GM18526 (cell line): ENCODE results near the gene SGPP1.

Experiments used
- POLR2A ChIP-seq: IDR thresholded peaks from 3 replicates; pipeline ENCODE4 v1.6.1; 2011; ENCODE audit not compliant: insufficient read length; ENCODE audit errors: extremely low read depth

SGPP1 gene

DNA sequence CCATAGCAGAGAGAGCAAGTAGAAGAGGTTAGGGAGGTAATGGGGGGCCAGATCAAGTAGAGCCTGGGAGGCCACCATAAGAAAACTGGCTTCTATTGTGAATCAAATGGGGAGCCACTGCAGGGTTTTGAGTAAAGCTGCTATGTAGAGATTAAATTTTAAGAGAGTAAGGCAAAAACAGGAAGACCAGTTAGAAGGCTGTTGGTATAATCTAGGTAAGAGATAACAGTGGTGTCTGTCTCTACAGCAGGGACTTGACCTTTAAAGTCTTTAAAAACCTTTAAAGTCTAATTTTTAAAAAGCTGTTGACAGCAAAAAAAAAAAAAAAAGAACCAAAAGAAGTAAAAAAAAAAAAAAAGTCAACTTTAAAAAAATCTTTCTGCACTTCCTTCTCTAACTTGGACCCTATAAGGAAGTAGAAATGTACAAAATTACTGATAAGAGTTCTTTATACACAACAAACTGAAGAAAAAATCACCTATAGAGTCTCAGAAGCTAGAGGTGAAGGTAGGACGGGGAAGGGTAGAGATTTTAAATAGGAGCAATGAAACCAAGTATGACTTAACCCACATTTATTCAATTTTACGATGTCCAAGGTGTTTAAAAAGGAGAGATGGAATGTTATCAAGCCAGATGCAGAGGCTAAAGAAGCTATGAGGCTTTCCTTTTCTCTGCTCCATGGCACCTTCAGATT is 26.1 kb downstream of the SGPP1 start:
- TF ChIP-seq POLR2A = no peak

DNA sequence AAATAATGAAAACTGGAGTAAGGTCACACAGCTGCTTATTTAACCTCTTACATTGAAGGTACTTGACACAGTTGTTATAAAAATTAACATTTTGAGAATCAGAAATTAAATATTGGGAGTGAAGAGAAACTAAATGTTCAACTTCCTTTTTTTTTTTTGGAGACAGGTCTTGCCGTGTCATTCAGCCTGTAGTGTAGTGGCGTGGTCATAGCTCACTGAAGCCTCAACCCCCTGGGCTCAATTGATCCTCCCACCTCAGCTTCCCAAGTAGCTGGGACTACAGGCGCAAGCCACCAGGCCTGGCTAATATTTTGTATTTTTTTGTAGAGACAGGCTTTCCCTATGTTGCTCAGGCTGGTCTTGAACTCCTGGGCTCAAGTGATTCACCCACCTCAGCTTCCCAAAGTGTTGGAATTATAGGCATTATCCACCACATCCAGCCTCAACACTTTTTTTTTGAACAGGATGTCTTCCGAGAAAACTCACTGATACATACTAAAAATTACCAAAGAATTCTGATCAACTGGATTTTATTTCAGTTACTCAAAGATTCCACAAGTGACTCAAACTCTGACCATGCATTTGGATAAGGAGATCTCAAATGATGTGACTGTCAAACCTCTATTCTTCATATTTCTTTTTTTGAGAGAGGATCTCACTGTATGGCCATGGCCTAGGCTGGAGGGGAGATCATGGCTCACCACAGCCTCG is 35.4 kb downstream of the SGPP1 start:
- TF ChIP-seq POLR2A = no peak

DNA sequence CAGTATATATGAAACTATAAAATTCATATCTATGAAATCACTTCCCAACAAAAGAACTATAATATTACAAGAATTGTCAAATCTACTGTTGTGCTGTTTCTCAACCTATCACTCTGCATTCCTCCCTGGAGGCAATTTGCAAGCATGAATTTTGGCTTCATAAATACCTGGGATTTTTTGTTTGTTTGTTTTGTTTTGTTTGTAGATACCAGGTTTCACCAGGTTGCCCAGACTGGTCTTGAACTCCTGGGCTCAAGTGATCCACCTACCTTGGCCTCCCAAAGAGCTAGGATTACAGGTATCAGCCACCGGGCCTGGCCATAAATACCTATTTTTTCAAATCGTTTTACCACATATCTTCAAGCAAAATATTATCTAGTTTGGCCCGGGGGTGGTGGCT is 38.7 kb downstream of the SGPP1 start:
- no peak for TF ChIP-seq POLR2A

DNA sequence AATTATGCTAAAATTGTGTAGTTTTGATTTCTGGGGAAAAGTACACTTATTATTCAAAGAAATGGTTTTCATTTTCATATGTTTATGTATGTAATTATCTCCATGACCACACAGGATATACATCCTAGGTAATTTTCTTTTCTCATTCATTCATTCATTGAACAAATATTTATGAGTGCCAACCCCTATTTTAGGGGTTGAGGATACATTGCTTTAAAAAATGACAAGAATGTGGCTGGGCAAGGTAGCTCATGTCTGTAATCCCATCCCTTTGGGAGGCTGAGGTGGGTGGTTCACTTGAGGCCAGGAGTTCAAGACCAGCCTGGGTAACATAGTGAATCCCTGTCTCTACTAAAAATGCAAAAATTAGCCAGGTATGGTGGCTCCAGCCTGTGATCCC is 40.9 kb downstream of the SGPP1 start:
- no peak for TF ChIP-seq POLR2A

DNA sequence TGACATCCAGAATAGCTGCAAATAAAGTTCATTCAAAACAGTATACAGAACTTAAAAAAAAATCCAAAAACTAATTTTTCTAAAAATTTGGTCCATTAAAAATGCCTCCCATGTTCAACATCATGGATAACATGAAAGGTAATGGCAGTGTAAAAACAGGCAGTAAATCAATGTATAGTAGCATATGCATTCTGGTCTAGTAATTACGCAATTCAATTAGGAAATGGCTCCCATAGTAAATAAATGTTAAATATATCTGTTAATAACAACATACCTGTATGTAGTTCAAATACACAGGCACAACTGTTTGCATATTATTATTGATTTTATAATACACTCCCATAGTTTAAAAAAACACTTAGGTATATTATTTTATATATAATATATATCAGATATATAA is 42.5 kb downstream of the SGPP1 start:
- TF ChIP-seq POLR2A = no peak

DNA sequence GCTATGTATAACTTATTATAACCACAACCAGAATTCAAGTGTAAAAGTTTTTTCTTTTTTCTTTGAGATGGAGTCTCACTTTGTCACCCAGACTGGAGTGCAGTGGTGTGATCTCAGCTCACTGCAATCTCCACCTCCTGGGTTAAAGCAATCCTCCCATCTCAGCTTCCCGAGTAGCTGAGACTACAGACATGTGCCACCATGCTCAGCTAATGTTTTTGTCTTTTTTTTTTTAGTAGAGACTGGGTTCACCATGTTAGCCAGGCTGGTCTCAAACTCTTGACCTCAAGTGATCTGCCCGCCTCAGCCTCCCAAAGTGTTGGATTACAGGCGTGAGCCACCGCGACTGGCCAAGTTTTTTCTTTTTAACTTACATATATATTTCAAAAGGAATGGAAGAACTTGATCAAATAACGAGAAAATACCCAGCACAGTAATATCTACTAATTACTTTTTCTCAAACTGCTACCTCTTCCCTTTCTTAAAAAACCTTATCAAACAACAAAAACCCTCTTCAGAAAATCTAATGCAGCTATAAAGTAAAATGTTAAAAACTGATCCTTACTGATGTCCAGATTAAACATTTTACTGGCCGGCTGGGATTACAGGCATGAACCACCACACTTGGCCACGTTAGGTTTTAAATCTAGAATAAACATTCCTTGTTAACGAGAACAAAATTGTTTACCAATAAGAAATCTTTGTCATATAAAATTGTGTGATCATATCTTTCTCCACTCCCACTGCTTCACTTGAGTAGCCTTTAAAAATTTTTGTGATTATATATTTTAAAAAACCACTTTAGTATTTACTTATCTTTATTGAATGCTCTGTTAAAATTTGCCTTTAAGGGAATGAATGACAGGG is 44.9 kb downstream of the SGPP1 start:
- no peak for TF ChIP-seq POLR2A

DNA sequence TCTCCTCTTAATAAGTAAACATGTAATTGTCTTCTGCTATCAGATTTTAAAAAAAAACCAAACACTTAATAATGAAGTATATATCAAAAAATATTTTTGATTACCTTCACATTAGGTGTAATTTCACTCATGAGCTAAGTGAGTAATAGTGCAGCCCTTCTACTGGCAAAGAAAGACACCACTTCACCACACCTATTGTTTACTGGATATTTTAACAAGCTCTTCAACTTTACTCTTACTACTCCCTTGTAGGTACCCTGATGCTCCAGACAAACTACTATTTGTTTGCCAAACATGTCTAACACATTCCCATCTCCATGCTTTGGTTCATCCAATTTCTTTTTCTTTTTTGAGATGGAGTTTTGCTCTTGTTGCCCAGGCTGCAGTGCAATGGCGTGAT is 49.3 kb downstream of the SGPP1 start:
- TF ChIP-seq POLR2A = no peak

DNA sequence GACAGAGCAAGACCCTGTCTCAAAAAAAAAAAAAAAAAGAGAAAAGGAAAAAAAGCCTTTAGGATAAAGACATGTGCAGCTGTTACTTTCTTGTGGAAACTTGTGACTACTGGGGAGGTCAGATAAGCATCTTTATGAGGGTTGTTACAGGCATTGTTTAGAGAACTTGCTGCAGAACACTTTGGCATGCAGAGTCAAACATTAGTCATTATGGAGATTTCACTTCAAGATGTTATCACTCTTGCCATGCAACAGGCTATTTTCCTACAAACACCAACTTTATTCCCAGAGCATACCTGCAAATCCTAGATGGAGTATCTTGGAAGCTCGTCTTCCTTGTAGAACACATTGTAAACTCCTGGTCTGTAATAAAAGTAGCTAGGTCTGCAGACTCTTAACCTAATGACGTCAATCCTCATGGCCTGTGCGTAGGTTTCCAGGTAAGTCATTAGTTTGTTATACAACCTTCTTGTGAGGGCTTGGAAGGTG is 49.9 kb downstream of the SGPP1 start:
- TF ChIP-seq POLR2A = no peak

DNA sequence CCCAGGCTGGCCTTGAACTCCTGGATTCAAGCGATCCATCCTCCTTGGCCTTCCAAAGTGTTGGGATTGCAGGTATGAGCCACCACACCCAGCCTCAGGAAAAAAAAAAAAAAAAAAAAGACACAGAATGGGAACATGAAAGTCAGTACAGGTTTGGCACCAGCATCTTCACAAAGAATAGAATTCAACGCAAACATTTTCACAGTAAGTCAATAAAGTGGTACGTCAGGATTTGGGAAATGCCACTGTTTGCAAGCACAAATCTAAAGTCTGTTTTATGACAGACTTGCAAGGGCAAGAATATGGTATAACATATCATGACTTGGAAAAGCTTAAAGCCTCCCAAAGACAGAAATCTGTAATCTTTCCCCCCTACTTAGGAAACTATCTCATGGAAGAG is 51.2 kb downstream of the SGPP1 start:
- TF ChIP-seq POLR2A = no peak

DNA sequence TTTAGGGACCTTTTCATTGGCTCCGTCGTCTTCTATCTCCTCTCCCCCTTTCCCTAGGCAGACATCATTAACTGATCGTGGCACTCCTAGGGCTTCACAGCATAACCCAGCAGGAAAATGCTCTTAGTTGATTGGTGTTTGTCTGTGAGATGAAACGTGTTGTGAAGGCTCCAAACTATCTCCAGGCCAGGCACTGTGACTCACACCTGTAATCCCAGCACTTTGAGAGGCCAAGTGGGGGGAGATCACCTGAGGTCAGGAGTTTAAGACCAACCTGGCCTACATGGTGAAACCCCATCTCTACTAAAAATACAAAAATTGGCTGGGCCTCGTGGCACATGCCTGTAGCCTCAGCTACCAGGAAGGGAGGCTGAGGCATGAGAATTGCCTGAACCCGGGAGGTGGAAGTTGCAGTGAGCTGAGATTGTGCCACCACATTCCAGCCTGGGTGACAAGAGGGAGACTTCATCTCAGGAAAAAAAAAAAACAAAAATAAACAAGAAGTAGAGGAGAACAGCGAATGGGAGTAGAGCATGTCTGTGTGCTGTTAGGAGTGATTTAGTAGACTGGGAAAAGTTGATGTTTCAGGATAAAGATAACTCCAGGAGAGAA is 53.9 kb downstream of the SGPP1 start:
- no peak for TF ChIP-seq POLR2A

DNA sequence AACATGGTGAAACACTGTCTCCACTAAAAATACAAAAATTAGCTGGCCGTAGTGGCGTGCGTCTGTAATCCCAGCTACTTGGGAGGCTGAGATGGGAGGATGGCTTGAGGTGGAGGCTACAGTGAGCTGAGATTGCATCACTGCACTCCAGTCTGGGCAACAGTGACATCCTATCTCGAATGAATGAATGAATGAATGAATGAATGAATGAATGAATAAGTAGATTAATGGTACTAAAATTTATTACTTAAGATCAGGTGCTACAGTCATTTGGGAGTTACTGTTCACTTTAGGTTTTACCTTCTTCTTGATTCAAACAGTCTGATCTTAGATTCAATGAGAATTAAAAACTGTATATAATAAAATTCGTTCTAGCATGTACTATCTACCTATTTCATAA is 54.6 kb downstream of the SGPP1 start:
- TF ChIP-seq POLR2A = no peak

DNA sequence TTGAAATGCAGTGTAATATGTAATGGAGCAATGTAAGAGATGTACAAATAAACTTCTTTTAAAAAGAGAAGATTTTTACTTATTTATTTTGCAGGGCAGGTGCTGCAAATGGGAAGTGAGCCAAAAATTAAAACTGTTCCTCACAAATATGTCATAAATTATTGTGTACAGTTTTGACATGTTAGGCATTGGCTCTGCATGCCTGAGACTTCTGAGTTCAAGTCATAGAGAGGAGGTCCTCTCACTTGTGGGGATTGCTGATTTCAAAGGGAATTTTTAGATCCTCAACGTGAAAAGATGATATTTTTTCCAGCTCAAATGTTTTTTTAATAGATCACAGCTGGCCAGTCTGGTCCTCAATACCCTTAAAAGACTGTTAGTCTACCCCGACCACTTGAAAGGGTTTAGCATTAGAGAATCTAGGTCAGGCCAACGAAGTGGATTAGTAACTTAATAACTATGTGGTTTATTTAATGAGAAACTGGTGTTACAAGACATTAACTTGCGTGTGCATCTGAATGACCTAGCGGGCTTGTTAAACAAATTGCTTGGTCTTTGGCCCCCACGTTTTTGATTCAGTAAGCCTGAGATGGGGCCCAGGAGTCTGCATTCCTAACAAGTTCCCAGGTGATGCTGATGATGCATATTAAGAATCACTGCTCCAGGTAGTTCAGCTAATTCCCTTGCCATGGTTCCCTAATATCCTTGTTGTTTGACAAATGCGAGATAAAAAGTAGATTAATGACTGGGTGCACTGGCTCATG is 55.3 kb downstream of the SGPP1 start:
- no peak for TF ChIP-seq POLR2A

DNA sequence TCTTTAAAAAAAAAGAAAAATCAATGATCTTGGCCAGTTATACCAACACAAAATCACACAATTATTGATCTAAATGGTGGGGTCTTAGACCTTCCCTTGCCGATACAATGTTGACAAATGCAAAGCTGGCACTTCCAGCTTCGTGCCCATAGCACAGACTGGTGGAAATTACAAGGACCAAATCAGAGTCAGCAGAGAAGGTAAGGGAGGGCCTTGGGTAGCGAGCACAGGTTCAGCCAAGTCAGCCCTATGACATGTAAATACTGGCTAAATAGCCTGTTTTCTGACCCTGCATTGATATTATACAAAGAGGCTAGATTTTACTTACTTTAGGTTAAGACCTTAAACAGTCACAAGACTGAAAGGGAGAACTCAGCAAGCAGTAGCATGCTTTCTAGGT is 55.9 kb downstream of the SGPP1 start:
- no peak for TF ChIP-seq POLR2A

DNA sequence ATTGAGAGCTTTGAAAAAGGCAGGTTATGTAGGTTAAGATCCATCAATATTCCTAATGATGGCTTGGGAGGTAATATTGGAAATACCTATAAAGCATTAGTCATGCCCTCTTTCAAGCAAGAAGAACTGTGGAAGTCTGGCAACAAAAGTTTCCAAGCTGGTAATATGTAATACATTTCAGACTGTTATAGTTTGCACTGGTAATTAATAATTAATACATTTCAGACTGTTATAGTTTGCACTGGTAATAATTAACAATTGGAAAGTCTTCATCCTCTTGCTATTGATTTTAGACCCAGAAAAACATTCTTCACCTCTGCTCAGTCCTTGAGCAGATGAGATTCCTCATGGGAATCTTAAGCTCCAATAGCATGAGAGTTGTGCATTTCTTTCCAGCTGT is 57.2 kb downstream of the SGPP1 start:
- peak; percentile 13 for TF ChIP-seq POLR2A

DNA sequence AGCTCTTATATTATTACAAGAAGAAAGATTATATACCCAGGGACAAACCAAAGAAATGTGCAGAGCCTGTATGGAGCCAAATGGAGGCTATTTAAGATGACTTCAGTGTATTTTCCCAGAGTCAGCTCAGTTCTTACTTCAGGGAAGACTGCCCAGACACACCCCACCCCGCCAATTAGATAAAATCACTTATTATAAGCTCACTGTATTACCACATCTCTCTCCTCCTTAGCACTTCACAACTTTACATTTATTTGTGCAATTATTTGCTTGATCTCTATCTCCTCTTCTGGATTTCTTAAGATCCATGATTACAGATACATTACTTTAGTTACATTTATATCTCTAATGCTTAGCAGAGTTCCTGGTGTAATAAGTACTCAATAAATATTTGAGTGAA is 61.5 kb downstream of the SGPP1 start:
- no peak for TF ChIP-seq POLR2A
